GM23338 (cell line): ENCODE measurements around the gene STAT5B. TPM values are rescaled to one million over a fixed set of nuclear protein-coding genes. Genes with fewer than 3 reads are reported as not detected.

ENCODE experiments used
- ATAC-seq: fragments of 200-7000 bp; cut with Tn5 transposase; 3 replicates; pipeline ENCODE4 v1.9.1; 2020
- DNase-seq: peaks from one replicate; pipeline ENCODE4 v3.0.0-alpha.2; 2015; ENCODE audit warnings: low spot score
- H2AFZ ChIP-seq: fragments of 200-600 bp; sonication (generic); 2 replicates; pipeline ENCODE4 v1.8.0; 2016; ENCODE audit warnings: antibody characterized with exemption, mild to moderate bottlenecking, moderate library complexity
- H3F3A ChIP-seq: fragments of 200-600 bp; sonication (generic); replicated peaks from 2 replicates; pipeline ENCODE4 v1.8.0; 2017; ENCODE audit warnings: antibody characterized with exemption, mixed run types, low read depth
- H3K27ac ChIP-seq: fragments of 200-600 bp; sonication (generic); 2 replicates; pipeline ENCODE4 v1.6.1; 2016; ENCODE audit warnings: low read depth
- H3K27me3 ChIP-seq: fragments of 200-600 bp; sonication (generic); 2 replicates; pipeline ENCODE4 v1.8.0; 2016; ENCODE audit warnings: mild to moderate bottlenecking, mixed run types, moderate library complexity; ENCODE audit not compliant: insufficient read depth
- H3K36me3 ChIP-seq: fragments of 200-600 bp; sonication (generic); 2 replicates; pipeline ENCODE4 v1.8.0; 2016; ENCODE audit warnings: mild to moderate bottlenecking; ENCODE audit not compliant: insufficient read depth
- H3K4me1 ChIP-seq: fragments of 200-600 bp; sonication (generic); 2 replicates; pipeline ENCODE4 v1.8.0; 2016; ENCODE audit warnings: mild to moderate bottlenecking, moderate library complexity; ENCODE audit not compliant: insufficient read depth
- H3K4me2 ChIP-seq: fragments of 200-600 bp; sonication (generic); 2 replicates; pipeline ENCODE4 v1.7.1; 2017; ENCODE audit warnings: mixed run types
- H3K4me3 ChIP-seq: fragments of 200-600 bp; sonication (generic); 2 replicates; pipeline ENCODE4 v1.6.1; 2016; ENCODE audit warnings: mixed run types
- H3K79me2 ChIP-seq: fragments of 200-600 bp; sonication (generic); replicated peaks from 2 replicates; pipeline ENCODE4 v1.8.0; 2017; ENCODE audit warnings: mild to moderate bottlenecking; ENCODE audit not compliant: insufficient read depth
- H3K9me2 ChIP-seq: fragments of 200-600 bp; sonication (generic); 2 replicates; pipeline ENCODE4 v1.8.0; 2017; ENCODE audit not compliant: insufficient read depth
- H4K20me1 ChIP-seq: fragments of 200-600 bp; sonication (generic); replicated peaks from 2 replicates; pipeline ENCODE4 v1.8.0; 2017; ENCODE audit warnings: mild to moderate bottlenecking; ENCODE audit not compliant: insufficient read depth
- H3K27ac Mint-ChIP-seq: 2 replicates; pipeline ENCODE4 v1.8.0; 2020; ENCODE audit warnings: inconsistent platforms, mild to moderate bottlenecking, moderate library complexity, mixed read lengths
- H3K27me3 Mint-ChIP-seq: 3 replicates; pipeline ENCODE4 v1.8.0; 2022; ENCODE audit warnings: low read depth, mild to moderate bottlenecking, moderate library complexity, mixed read lengths, inconsistent platforms; ENCODE audit not compliant: insufficient read depth, poor library complexity
- H3K36me3 Mint-ChIP-seq: 3 replicates; pipeline ENCODE4 v1.8.0; 2021; ENCODE audit warnings: low read depth, mild to moderate bottlenecking, inconsistent platforms, moderate library complexity, mixed read lengths
- H3K4me1 Mint-ChIP-seq: 3 replicates; pipeline ENCODE4 v1.8.0; 2020; ENCODE audit warnings: mild to moderate bottlenecking, inconsistent platforms, mixed read lengths
- H3K4me3 Mint-ChIP-seq: 3 replicates; pipeline ENCODE4 v1.8.0; 2021; ENCODE audit warnings: moderate library complexity, mild to moderate bottlenecking, inconsistent platforms, mixed read lengths
- H3K9me3 Mint-ChIP-seq: 3 replicates; pipeline ENCODE4 v1.8.0; 2020; ENCODE audit warnings: moderate library complexity, mild to moderate bottlenecking, inconsistent platforms, mixed read lengths
- CREB1 ChIP-seq: fragments of 250-450 bp; sonication (Bioruptor Pico); IDR thresholded peaks from 2 replicates; pipeline ENCODE4 v1.5.0; 2020; ENCODE audit warnings: low read depth, mild to moderate bottlenecking, moderate library complexity
- ETS1 ChIP-seq: IDR thresholded peaks from 2 replicates; pipeline ENCODE4 v1.6.1; 2016; ENCODE audit warnings: antibody characterized with exemption
- EZH2 ChIP-seq: fragments of 200-600 bp; sonication (generic); IDR thresholded peaks from one replicate; pipeline ENCODE4 v1.8.0; 2017; ENCODE audit warnings: antibody characterized with exemption, mild to moderate bottlenecking, low read depth; ENCODE audit not compliant: unreplicated experiment
- EZH2phosphoT487 ChIP-seq: fragments of 200-600 bp; sonication (generic); IDR thresholded peaks from one replicate; pipeline ENCODE4 v1.8.1; 2018; ENCODE audit warnings: antibody characterized with exemption; ENCODE audit not compliant: unreplicated experiment
- JUNB ChIP-seq: IDR thresholded peaks from one replicate; pipeline ENCODE4 v1.6.1; 2016; ENCODE audit warnings: antibody characterized with exemption; ENCODE audit not compliant: unreplicated experiment
- STAT1 ChIP-seq: IDR thresholded peaks from one replicate; pipeline ENCODE4 v1.6.1; 2016; ENCODE audit warnings: antibody characterized with exemption; ENCODE audit not compliant: unreplicated experiment
- ZNF114 ChIP-seq: fragments of 250-450 bp; sonication (Bioruptor Pico); IDR thresholded peaks from 2 replicates; pipeline ENCODE4 v1.5.0; 2020; ENCODE audit warnings: mild to moderate bottlenecking, moderate library complexity
- ZNF331 ChIP-seq: fragments of 250-450 bp; sonication (Bioruptor Pico); IDR thresholded peaks from 2 replicates; pipeline ENCODE4 v1.5.0; 2020; ENCODE audit warnings: low read depth, mild to moderate bottlenecking, moderate library complexity
- ZNF462 ChIP-seq: fragments of 250-450 bp; sonication (Bioruptor Pico); IDR thresholded peaks from 2 replicates; pipeline ENCODE4 v1.5.0; 2020; ENCODE audit warnings: mild to moderate bottlenecking, moderate library complexity
- polyA plus RNA-seq: library from polyadenylated mRNA; unstranded; fragments of >200 nt; fragmentation: Nextera tagmentation; extraction: Ambion mirVana; gene quantifications from 2 replicates; pipeline ENCODE4 v1.2.1, GENCODE V29; 2016
- total RNA-seq: library from RNA; depleted of rRNA; stranded (reverse); fragments of >200 nt; shearing (Covaris generic); gene quantifications from 2 replicates; pipeline ENCODE4 v1.2.3, GENCODE V29; 2014
- TF ChIP-seq, protein P1 (sequence below): IDR thresholded peaks from one replicate; pipeline ENCODE4 v1.6.1; 2018; ENCODE audit warnings: antibody characterized with exemption; ENCODE audit not compliant: unreplicated experiment
- TF ChIP-seq, protein P2 (sequence below), 2 experiments: fragments of 200-600 bp in 1 of 2; sonication (generic) in 1 of 2; conservative IDR thresholded peaks; 2 replicates each; pipeline versions ENCODE4 v1.5.1 to v1.6.1; 2016 to 2017; ENCODE audit warnings: antibody characterized with exemption in 2 of 2, low read depth in 2 of 2, mild to moderate bottlenecking in 2 of 2, moderate library complexity in 1 of 2

STAT5B gene
- total and polyA plus RNA-seq, 2 experiments from 2014 or later: 13.9 to 60.5 TPM

- TF ChIP-seq JUNB (no peak), ZNF114 (no peak), ZNF331 (no peak), EZH2phosphoT487 (no peak), STAT1 (no peak), ETS1 (no peak), EZH2 (no peak)
- TF ChIP-seq, protein P1, sequence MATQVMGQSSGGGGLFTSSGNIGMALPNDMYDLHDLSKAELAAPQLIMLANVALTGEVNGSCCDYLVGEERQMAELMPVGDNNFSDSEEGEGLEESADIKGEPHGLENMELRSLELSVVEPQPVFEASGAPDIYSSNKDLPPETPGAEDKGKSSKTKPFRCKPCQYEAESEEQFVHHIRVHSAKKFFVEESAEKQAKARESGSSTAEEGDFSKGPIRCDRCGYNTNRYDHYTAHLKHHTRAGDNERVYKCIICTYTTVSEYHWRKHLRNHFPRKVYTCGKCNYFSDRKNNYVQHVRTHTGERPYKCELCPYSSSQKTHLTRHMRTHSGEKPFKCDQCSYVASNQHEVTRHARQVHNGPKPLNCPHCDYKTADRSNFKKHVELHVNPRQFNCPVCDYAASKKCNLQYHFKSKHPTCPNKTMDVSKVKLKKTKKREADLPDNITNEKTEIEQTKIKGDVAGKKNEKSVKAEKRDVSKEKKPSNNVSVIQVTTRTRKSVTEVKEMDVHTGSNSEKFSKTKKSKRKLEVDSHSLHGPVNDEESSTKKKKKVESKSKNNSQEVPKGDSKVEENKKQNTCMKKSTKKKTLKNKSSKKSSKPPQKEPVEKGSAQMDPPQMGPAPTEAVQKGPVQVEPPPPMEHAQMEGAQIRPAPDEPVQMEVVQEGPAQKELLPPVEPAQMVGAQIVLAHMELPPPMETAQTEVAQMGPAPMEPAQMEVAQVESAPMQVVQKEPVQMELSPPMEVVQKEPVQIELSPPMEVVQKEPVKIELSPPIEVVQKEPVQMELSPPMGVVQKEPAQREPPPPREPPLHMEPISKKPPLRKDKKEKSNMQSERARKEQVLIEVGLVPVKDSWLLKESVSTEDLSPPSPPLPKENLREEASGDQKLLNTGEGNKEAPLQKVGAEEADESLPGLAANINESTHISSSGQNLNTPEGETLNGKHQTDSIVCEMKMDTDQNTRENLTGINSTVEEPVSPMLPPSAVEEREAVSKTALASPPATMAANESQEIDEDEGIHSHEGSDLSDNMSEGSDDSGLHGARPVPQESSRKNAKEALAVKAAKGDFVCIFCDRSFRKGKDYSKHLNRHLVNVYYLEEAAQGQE: no peak
These were observed 28.5 kb downstream of the STAT5B start (continued) for GRCh38 chr17:42247734-42248133.

DNA sequence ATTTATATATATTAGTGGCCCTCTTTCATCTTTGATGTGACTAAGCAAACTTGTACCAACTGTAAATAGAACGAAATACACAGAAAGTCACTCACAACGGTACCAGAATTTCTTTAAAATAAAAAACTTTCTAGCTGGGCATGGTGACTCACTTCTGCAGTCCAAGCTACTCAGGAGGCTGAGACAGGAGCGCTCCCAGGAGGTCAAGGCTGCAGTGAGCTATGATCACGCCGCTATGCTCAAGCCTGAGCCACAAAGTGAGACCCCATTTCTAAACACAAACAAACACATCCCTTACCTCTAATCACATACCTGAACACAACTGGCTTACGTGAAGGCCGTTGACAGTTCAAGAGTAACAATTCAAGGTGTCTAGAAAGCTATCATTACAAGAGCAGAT is 29.7 kb downstream of the STAT5B start:
- Histone ChIP-seq H3K4me3 (no peak overlapping the region), H3K4me1 (no peaks in the 10 kb centered on the region; the same call in 1 of the 2 replicates), H3K36me3 (no peaks in the 10 kb centered on the region), H3K4me2 (no peak overlapping the region), H3K79me2 (peaks cover 78% of the 10 kb centered on the region), H4K20me1 (peaks cover 4% of the 10 kb centered on the region), H2AFZ (no peak overlapping the region), H3K27me3 (no peaks in the 10 kb centered on the region), H3F3A (no peaks in the 10 kb centered on the region), H3K9me2 (no peaks in the 10 kb centered on the region), H3K27ac (no peak overlapping the region)
- ATAC-seq (no peak), DNase-seq (no peak)
- Mint-ChIP-seq H3K4me1 (peaks cover 12% of the 10 kb centered on the region), H3K9me3 (no peaks in the 10 kb centered on the region), H3K4me3 (no peak overlapping the region), H3K36me3 (no peaks in the 10 kb centered on the region), H3K27me3 (no peaks in the 10 kb centered on the region), H3K27ac (no peak overlapping the region)
- TF ChIP-seq EZH2: no peak
- no peak for TF ChIP-seq ZNF114
- TF ChIP-seq CREB1 (CRISPR knock-in tag): no peak
- TF ChIP-seq ETS1: no peak
- no peak for TF ChIP-seq STAT1
- TF ChIP-seq, protein P2, sequence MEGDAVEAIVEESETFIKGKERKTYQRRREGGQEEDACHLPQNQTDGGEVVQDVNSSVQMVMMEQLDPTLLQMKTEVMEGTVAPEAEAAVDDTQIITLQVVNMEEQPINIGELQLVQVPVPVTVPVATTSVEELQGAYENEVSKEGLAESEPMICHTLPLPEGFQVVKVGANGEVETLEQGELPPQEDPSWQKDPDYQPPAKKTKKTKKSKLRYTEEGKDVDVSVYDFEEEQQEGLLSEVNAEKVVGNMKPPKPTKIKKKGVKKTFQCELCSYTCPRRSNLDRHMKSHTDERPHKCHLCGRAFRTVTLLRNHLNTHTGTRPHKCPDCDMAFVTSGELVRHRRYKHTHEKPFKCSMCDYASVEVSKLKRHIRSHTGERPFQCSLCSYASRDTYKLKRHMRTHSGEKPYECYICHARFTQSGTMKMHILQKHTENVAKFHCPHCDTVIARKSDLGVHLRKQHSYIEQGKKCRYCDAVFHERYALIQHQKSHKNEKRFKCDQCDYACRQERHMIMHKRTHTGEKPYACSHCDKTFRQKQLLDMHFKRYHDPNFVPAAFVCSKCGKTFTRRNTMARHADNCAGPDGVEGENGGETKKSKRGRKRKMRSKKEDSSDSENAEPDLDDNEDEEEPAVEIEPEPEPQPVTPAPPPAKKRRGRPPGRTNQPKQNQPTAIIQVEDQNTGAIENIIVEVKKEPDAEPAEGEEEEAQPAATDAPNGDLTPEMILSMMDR (conservative IDR thresholded peaks at IDR 0.05; ENCODE audit: low read depth in 2 of 2): 0 out of 4 replicates have a peak, but pooled peaks of 1 of the 2 experiments have one; percentile 3
- no peak for TF ChIP-seq ZNF462
- TF ChIP-seq JUNB: no peak
